ENCODE data around the gene TMEM87B. TPM values are rescaled to one million over a fixed set of nuclear protein-coding genes. Genes with fewer than 3 reads are reported as not detected.

TMEM87B gene
- total RNA-seq, 2 donors from 2014 or later, result 21.5 to 60.7 TPM

GRCh38 chr2:112020561-112020960, 34.5 kb upstream of the TMEM87B start:
- H3K4me1 ChIP-seq (replicated peaks), result no peaks in the 10 kb centered on the region
- intact Hi-C loops (cut with DNase I), result no loop called here
- H3K9me3 ChIP-seq, result no peaks in the 10 kb centered on the region
- DNase-seq (ENCODE audit: low spot score), result no peak
- no peak overlapping the region for H3K4me3 ChIP-seq
- H3K36me3 ChIP-seq, result no peaks in the 10 kb centered on the region
- H3K27ac ChIP-seq, result no peak overlapping the region
- TF ChIP-seq CTCF (IDR thresholded peaks at IDR 0.05), result no peak
- no peak for TF ChIP-seq POLR2A (IDR thresholded peaks at IDR 0.05)
- no peak for TF ChIP-seq POLR2AphosphoS5 (IDR thresholded peaks at IDR 0.05)
- H3K27me3 ChIP-seq (replicated peaks; ENCODE audit: insufficient read depth), result no peaks in the 10 kb centered on the region
- 67% methylated on average over 3 of the region's 3 CpGs for WGBS

GRCh38 chr2:112021290-112021689, 33.8 kb upstream of the TMEM87B start:
- intact Hi-C loops (cut with DNase I), result no loop called here
- H3K4me3 ChIP-seq, result no peak overlapping the region
- no peaks in the 10 kb centered on the region for H3K36me3 ChIP-seq
- no peaks in the 10 kb centered on the region for H3K27me3 ChIP-seq (replicated peaks; ENCODE audit: insufficient read depth)
- H3K27ac ChIP-seq, result no peak overlapping the region
- 93% methylated on average over 10 of the region's 10 CpGs for WGBS
- H3K4me1 ChIP-seq (replicated peaks), result no peaks in the 10 kb centered on the region
- DNase-seq (ENCODE audit: low spot score), result no peak
- no peaks in the 10 kb centered on the region for H3K9me3 ChIP-seq
- no peak for TF ChIP-seq POLR2AphosphoS5 (IDR thresholded peaks at IDR 0.05)
- no peak for TF ChIP-seq CTCF (IDR thresholded peaks at IDR 0.05)
- no peak for TF ChIP-seq POLR2A (IDR thresholded peaks at IDR 0.05)

- Histone ChIP-seq H3K27me3 (replicated peaks; ENCODE audit: insufficient read depth) (no peaks in the 10 kb centered on the region), H3K4me3 (no peak overlapping the region), H3K36me3 (no peaks in the 10 kb centered on the region), H3K9me3 (no peaks in the 10 kb centered on the region), H3K4me1 (replicated peaks) (no peaks in the 10 kb centered on the region), H3K27ac (no peak overlapping the region)
- no peak for TF ChIP-seq POLR2AphosphoS5 (IDR thresholded peaks at IDR 0.05)
- no peak for TF ChIP-seq POLR2A (IDR thresholded peaks at IDR 0.05)
- no peak for TF ChIP-seq CTCF (IDR thresholded peaks at IDR 0.05)
- intact Hi-C loops (cut with DNase I), result no loop called here
- WGBS, result 90% methylated on average over 8 of the region's 8 CpGs
- DNase-seq (ENCODE audit: low spot score), result no peak
Observed at GRCh38 chr2:112021781-112022231, 33.3 kb upstream of the TMEM87B start.

- WGBS, result 62% methylated on average over 5 of the region's 5 CpGs
Observed at GRCh38 chr2:112023707-112024106, 31.4 kb upstream of the TMEM87B start.

More at GRCh38 chr2:112023707-112024106, 31.4 kb upstream of the TMEM87B start:
- no peak for DNase-seq (ENCODE audit: low spot score)
- Histone ChIP-seq H3K36me3 (no peaks in the 10 kb centered on the region), H3K27ac (no peak overlapping the region), H3K4me3 (no peak overlapping the region), H3K4me1 (replicated peaks) (no peaks in the 10 kb centered on the region), H3K27me3 (replicated peaks; ENCODE audit: insufficient read depth) (no peaks in the 10 kb centered on the region), H3K9me3 (no peaks in the 10 kb centered on the region)
- intact Hi-C loops (cut with DNase I), result no loop called here
- TF ChIP-seq CTCF (IDR thresholded peaks at IDR 0.05), result no peak
- no peak for TF ChIP-seq POLR2AphosphoS5 (IDR thresholded peaks at IDR 0.05)
- no peak for TF ChIP-seq POLR2A (IDR thresholded peaks at IDR 0.05)
